BJ (cell line): ENCODE data around the gene COL16A1. TPM values are rescaled to one million over a fixed set of nuclear protein-coding genes. Genes with fewer than 3 reads are reported as not detected.

ENCODE experiments used
- CTCF ChIA-PET: fragments of 350-600 bp; formaldehyde crosslinking; extraction: SDS; loops from one replicate; lab custom pipeline; 2021; ENCODE audit warnings: antibody characterized with exemption, inconsistent platforms; lab: Yijun Ruan, JAX
- POLR2A ChIA-PET: fragments of 300-600 bp; sonication (Branson Sonifier 250); formaldehyde crosslinking; extraction: SDS; loops from one replicate; lab custom pipeline; 2021; ENCODE audit warnings: antibody characterized with exemption; lab: Charles Lee
- DNase-seq: peaks from one replicate; pipeline ENCODE4 v3.0.0-alpha.2; 2011; ENCODE audit warnings: low read depth
- H3K27me3 ChIP-seq: 2 replicates; pipeline ENCODE4 v1.6.0; 2011; ENCODE audit warnings: low read length; ENCODE audit not compliant: control insufficient read depth, insufficient read depth
- H3K36me3 ChIP-seq: 2 replicates; pipeline ENCODE4 v1.5.1; 2011; ENCODE audit warnings: low read length; ENCODE audit not compliant: control insufficient read depth, insufficient read depth
- H3K4me3 ChIP-seq: 2 replicates; pipeline ENCODE4 v1.5.1; 2011; ENCODE audit warnings: low read depth, mild to moderate bottlenecking, control low read depth, low read length
- CTCF ChIP-seq: IDR thresholded peaks from 2 replicates; pipeline ENCODE4 v1.5.1; 2011; ENCODE audit warnings: low read depth, mild to moderate bottlenecking, control low read depth, inconsistent platforms, low read length, moderate library complexity; ENCODE audit not compliant: insufficient read depth
- polyA plus RNA-seq: library from polyadenylated mRNA; depleted of rRNA; stranded (reverse); fragments of >200 nt; gene quantifications from 2 replicates; pipeline ENCODE4 v1.2.3, GENCODE V29; 2011; rRNA removed

COL16A1 gene
- polyA plus RNA-seq, 1 experiment, result 123 TPM

GRCh38 chr1:31605908-31606427, 97.8 kb downstream of the COL16A1 start:
- no peak for TF ChIP-seq CTCF
- Histone ChIP-seq H3K27me3 (0 out of 2 replicates have a peak, but pooled peaks cover 3% of the 10 kb centered on the region), H3K4me3 (no peak overlapping the region), H3K36me3 (no peaks in the 10 kb centered on the region)
- DNase-seq, result no peak
- POLR2A ChIA-PET, result no interaction called here
- CTCF ChIA-PET, result interaction anchor here (0.9 to 2.6 kb wide), 5 partner anchors 10 to 43 kb away, joined by 3 to 9 read pairs (median 6); no protein-coding TSS in a partner anchor

Other genes with a start within 250 kb of the COL16A1 start
- gene TINAGL1, start 127.5 kb downstream of the COL16A1 start, polyA plus RNA-seq, result 32.6 and 39.0 TPM in 2 replicates
- gene HCRTR1, start 86.3 kb downstream of the COL16A1 start, polyA plus RNA-seq, result not detected in 2 replicates
- gene PEF1, start 59.1 kb downstream of the COL16A1 start, polyA plus RNA-seq, result 111 and 145 TPM in 2 replicates
- 6.4 and 9.2 TPM in 2 replicates for gene ADGRB2, start 60.3 kb upstream of the COL16A1 start, polyA plus RNA-seq
- 92.8 and 169 TPM in 2 replicates for gene SPOCD1, start 112.0 kb upstream of the COL16A1 start, polyA plus RNA-seq
- gene PTP4A2, start 234.4 kb upstream of the COL16A1 start, polyA plus RNA-seq, result 239 and 455 TPM in 2 replicates